B cell (primary cell): ENCODE results near the gene LMX1B. TPM values are rescaled to one million over a fixed set of nuclear protein-coding genes. Genes with fewer than 3 reads are reported as not detected.

ENCODE experiments used
- ATAC-seq: fragments of 200-7000 bp; cut with Tn5 transposase; one replicate; pipeline ENCODE4 v1.10.0; 2021; ENCODE audit warnings: low read depth, mild to moderate bottlenecking, moderate number of reproducible peaks, moderate library complexity
- CTCF ChIA-PET: fragments of 350-600 bp; sonication (Branson Sonifier 250); formaldehyde crosslinking; loops from one replicate; lab custom pipeline; 2021; ENCODE audit warnings: antibody characterized with exemption, inconsistent platforms; lab: Charles Lee
- POLR2A ChIA-PET: fragments of 350-600 bp; sonication (Branson Sonifier 250); formaldehyde crosslinking; loops from one replicate; lab custom pipeline; 2021; ENCODE audit warnings: antibody characterized with exemption; lab: Charles Lee
- DNase-seq: peaks from one replicate; pipeline ENCODE4 v3.0.0; 2013
- H2AFZ ChIP-seq: 2 replicates; pipeline ENCODE4 v1.6.1; 2012; ENCODE audit warnings: mild to moderate bottlenecking, low read depth, low read length; ENCODE audit not compliant: insufficient read depth, poor library complexity, severe bottlenecking
- H3K27ac ChIP-seq, 2 donors: 1 replicate in 1 of 2; 2 replicates in 1 of 2; pipeline ENCODE4 v1.5.1; 2012 to 2013; ENCODE audit warnings: low read length in 2 of 2, mild to moderate bottlenecking in 2 of 2, moderate library complexity in 1 of 2
- H3K27me3 ChIP-seq, 4 experiments: fragments of 200-600 bp in 1 of 4; sonication (generic) in 1 of 4; replicated peaks in 1 of 4; 1 replicate in 2 of 4; 2 replicates in 2 of 4; pipeline versions ENCODE4 v1.6.1 to v1.7.0; 2013 to 2016; ENCODE audit warnings: low read length in 3 of 4, mild to moderate bottlenecking in 2 of 4, mixed read lengths in 1 of 4, moderate library complexity in 1 of 4; ENCODE audit not compliant: insufficient read depth in 4 of 4, control insufficient read depth in 3 of 4; ENCODE audit errors: control extremely low read depth in 1 of 4
- H3K36me3 ChIP-seq, 2 experiments: replicated peaks in 1 of 2; 1 replicate in 1 of 2; 2 replicates in 1 of 2; pipeline versions ENCODE4 v1.6.1 to v1.7.1; 2013; ENCODE audit warnings: low read length in 1 of 2; ENCODE audit not compliant: insufficient read depth in 2 of 2, control insufficient read depth in 1 of 2; ENCODE audit errors: control extremely low read depth in 1 of 2, extremely low read depth in 1 of 2
- H3K4me1 ChIP-seq, 2 donors: fragments of 200-600 bp in 1 of 2; sonication (generic) in 1 of 2; 1 replicate in 1 of 2; 2 replicates in 1 of 2; pipeline versions ENCODE4 v1.5.1 to v1.6.1; 2013 to 2017; ENCODE audit warnings: low read length in 2 of 2; ENCODE audit not compliant: control insufficient read depth in 2 of 2, insufficient read depth in 2 of 2
- H3K4me2 ChIP-seq: replicated peaks from 2 replicates; pipeline ENCODE3; 2012; ENCODE audit warnings: mild to moderate bottlenecking, low read depth, low read length; ENCODE audit not compliant: poor library complexity, severe bottlenecking
- H3K4me3 ChIP-seq, 5 experiments: fragments of 200-600 bp in 1 of 5; sonication (generic) in 1 of 5; 1 replicate in 3 of 5; 2 replicates in 2 of 5; pipeline versions ENCODE4 v1.5.1 to v1.7.0; 2011 to 2016; ENCODE audit warnings: low read length in 4 of 5, mild to moderate bottlenecking in 4 of 5, low read depth in 2 of 5, control low read depth in 1 of 5, moderate library complexity in 1 of 5; ENCODE audit not compliant: insufficient read depth in 1 of 5; ENCODE audit errors: control extremely low read depth in 1 of 5, extremely low read depth in 1 of 5
- H3K79me2 ChIP-seq: fragments of 200-600 bp; sonication (generic); one replicate; pipeline ENCODE4 v1.6.0; 2016; ENCODE audit warnings: low read length; ENCODE audit not compliant: control insufficient read depth, insufficient read depth
- H3K9ac ChIP-seq: fragments of 200-600 bp; sonication (generic); 2 replicates; pipeline ENCODE4 v1.6.1; 2017; ENCODE audit warnings: mild to moderate bottlenecking, low read length, moderate library complexity
- H3K9me3 ChIP-seq, 3 donors: one replicate each; pipeline versions ENCODE4 v1.6.1 to v1.7.1; 2013; ENCODE audit warnings: low read length in 2 of 3; ENCODE audit not compliant: control insufficient read depth in 2 of 3, insufficient read depth in 1 of 3; ENCODE audit errors: control extremely low read depth in 1 of 3
- H4K20me1 ChIP-seq: 2 replicates; pipeline ENCODE4 v1.6.0; 2012; ENCODE audit warnings: mild to moderate bottlenecking, low read length; ENCODE audit not compliant: insufficient read depth, control insufficient read depth, poor library complexity, severe bottlenecking
- H3K27ac Mint-ChIP-seq: one replicate; pipeline ENCODE4 v1.8.0; 2021; ENCODE audit warnings: mixed read lengths
- H3K27me3 Mint-ChIP-seq: one replicate; pipeline ENCODE4 v1.8.0; 2021; ENCODE audit warnings: mixed read lengths
- H3K4me1 Mint-ChIP-seq: one replicate; pipeline ENCODE4 v1.8.0; 2021; ENCODE audit warnings: mixed read lengths
- H3K4me3 Mint-ChIP-seq: one replicate; pipeline ENCODE4 v1.8.0; 2021; ENCODE audit warnings: mixed read lengths
- H3K9me3 Mint-ChIP-seq: one replicate; pipeline ENCODE4 v1.8.0; 2022; ENCODE audit warnings: mixed read lengths; ENCODE audit not compliant: insufficient read depth
- CTCF ChIP-seq: fragments of 200-600 bp; IDR thresholded peaks from one replicate; pipeline ENCODE4 v1.8.0; 2022; ENCODE audit warnings: antibody characterized with exemption, mild to moderate bottlenecking
- EZH2 ChIP-seq: IDR thresholded peaks from 2 replicates; pipeline ENCODE4 v1.6.1; 2012; ENCODE audit warnings: borderline replicate concordance, low read depth, mild to moderate bottlenecking, moderate library complexity, low read length; ENCODE audit not compliant: insufficient read depth, poor library complexity, severe bottlenecking
- WGBS: methylation state at CpG from one replicate; pipeline ENCODE4 v1.1.5; 2013; ENCODE audit warnings: missing lambda C conversion rate; ENCODE audit not compliant: insufficient coverage; 5-methylcytosine and 5-hydroxymethylcytosine counted together
- intact Hi-C: fragments of 100-400 bp; cut with micrococcal nuclease; formaldehyde crosslinking; loops from one replicate; pipeline ENCODE4 v1.10.0; 2022
- polyA plus RNA-seq: library from polyadenylated mRNA; depleted of rRNA; stranded (reverse); fragments of >200 nt; gene quantifications from 2 replicates; pipeline ENCODE4 v1.2.3, GENCODE V29; 2012
- total RNA-seq, 2 donors: library from RNA; stranded (reverse); fragments of 120-200 nt in 1 of 2; gene quantifications; 1 replicate in 1 of 2; 2 replicates in 1 of 2; pipeline versions ENCODE4 v1.2.3 to v1.2.4, GENCODE V29; 2013 to 2022

Gene LMX1B
- total and polyA plus RNA-seq, 2 donors (not counting 1 experiment from before 2014, with no cell fraction given): not detected

DNA sequence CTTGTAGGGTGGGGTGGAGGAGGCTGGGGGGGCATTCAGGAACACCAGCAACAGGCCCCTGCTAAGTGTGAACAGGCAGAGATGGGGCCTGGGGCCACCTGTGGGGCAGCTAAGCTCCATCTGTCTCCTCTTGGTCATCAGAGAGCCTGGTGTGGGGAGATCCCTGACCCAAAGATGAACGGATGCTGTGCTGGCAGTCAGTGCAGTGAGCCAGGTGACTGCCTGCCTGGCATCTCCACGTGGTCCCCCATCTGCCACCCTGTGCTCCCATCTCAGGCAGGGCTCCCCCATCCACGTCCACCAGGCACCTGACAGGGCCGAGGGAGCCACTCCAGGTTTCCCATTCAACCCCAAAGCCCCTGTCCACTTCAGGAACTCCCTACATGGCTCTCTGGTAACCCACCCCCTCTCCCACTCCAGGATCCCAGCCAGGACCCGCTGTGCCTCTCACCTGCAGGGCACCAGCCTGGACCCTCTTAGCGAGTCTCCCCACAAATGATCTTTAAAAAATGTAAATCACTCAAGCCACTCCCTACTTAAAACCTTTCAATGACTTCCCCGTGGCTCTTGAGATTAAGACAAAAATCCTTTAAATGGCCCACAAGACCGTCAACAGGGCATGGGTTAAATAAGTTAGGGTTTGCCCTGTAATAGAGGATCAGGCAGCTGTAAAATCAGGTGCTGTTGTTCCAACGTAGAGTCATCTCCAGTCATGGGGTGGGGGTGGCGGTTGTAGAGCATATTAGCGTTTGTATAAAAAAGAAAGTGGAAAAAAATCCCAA lies 60.8 kb downstream of the LMX1B start:
- ChIA-PET CTCF (no interaction called here), POLR2A (no interaction called here)
- peaks cover 7% of the 10 kb centered on the region for H3K4me1 Mint-ChIP-seq
- Histone ChIP-seq H3K9me3 (peaks cover 0 to 11% (median 0%) of the 10 kb centered on the region in 3 donors), H3K9ac (no peak overlapping the region), H3K27me3 (peaks cover 0 to 84% (median 38%) of the 10 kb centered on the region in 4 experiments), H3K4me1 (peaks cover 0 to 15% of the 10 kb centered on the region in 2 donors), H3K4me2 (no peak overlapping the region), H4K20me1 (no peaks in the 10 kb centered on the region), H3K4me3 (no peak overlapping the region), H3K79me2 (no peaks in the 10 kb centered on the region), H3K36me3 (no peaks in the 10 kb centered on the region), H2AFZ (no peak overlapping the region), H3K27ac (no peak overlapping the region)
- H3K27ac Mint-ChIP-seq: no peak overlapping the region
- H3K9me3 Mint-ChIP-seq: peaks cover 3% of the 10 kb centered on the region
- intact Hi-C loops: no loop called here
- H3K27me3 Mint-ChIP-seq: peaks cover 58% of the 10 kb centered on the region
- ATAC-seq: no peak
- DNase-seq: no peak
- H3K4me3 Mint-ChIP-seq: no peak overlapping the region
- TF ChIP-seq CTCF (no peak), EZH2 (no peak)
- 27% methylated on average over 6 of the region's 11 CpGs for WGBS

- TF ChIP-seq EZH2 (no peak), CTCF (no peak)
- peaks cover 7% of the 10 kb centered on the region for H3K4me1 Mint-ChIP-seq
- H3K27me3 Mint-ChIP-seq: peaks cover 61% of the 10 kb centered on the region
- H4K20me1 ChIP-seq: no peaks in the 10 kb centered on the region
- H2AFZ ChIP-seq: no peak overlapping the region
- CTCF ChIA-PET: no interaction called here
- H3K4me2 ChIP-seq: no peak overlapping the region
- peaks cover 0 to 84% (median 37%) of the 10 kb centered on the region in 4 experiments for H3K27me3 ChIP-seq
- DNase-seq (no peak), ATAC-seq (no peak)
- peaks cover 3% of the 10 kb centered on the region for H3K9me3 Mint-ChIP-seq
- H3K27ac Mint-ChIP-seq: no peak overlapping the region
- H3K9me3 ChIP-seq: peaks cover 0 to 11% (median 0%) of the 10 kb centered on the region in 3 donors
- no peak overlapping the region for H3K27ac ChIP-seq
- H3K4me1 ChIP-seq: peaks cover 0 to 15% of the 10 kb centered on the region in 2 donors
- H3K4me3 Mint-ChIP-seq: no peak overlapping the region
- H3K36me3 ChIP-seq: no peaks in the 10 kb centered on the region
- no peak overlapping the region for H3K4me3 ChIP-seq
- no peak overlapping the region for H3K9ac ChIP-seq
- intact Hi-C loops: no loop called here
- no peaks in the 10 kb centered on the region for H3K79me2 ChIP-seq
- POLR2A ChIA-PET: interaction anchor here (0.7 kb wide), 1 partner anchor 57 kb away, joined by 4 read pairs; no protein-coding TSS in a partner anchor
- no CpG with 5 or more reads among the region's 8 CpGs for WGBS
These were observed 61.4 kb downstream of the LMX1B start for GRCh38 chr9:126675147-126675467.
